Forelimb muscle (tissue), 1 donor: ENCODE results near the gene SYT8. TPM values are rescaled to one million over a fixed set of nuclear protein-coding genes. Genes with fewer than 3 reads are reported as not detected.

ENCODE experiments used
- DNase-seq: peaks from one replicate; pipeline ENCODE4 v3.0.0-alpha.2; 2013; ENCODE audit warnings: low read depth
- polyA plus RNA-seq: library from polyadenylated mRNA; unstranded; fragments of 120-200 nt; gene quantifications from one replicate; pipeline ENCODE4 v1.2.1, GENCODE V29; 2013; ENCODE audit not compliant: insufficient read length

The SYT8 gene
- polyA plus RNA-seq, 1 donor, result 0.54 TPM

DNA sequence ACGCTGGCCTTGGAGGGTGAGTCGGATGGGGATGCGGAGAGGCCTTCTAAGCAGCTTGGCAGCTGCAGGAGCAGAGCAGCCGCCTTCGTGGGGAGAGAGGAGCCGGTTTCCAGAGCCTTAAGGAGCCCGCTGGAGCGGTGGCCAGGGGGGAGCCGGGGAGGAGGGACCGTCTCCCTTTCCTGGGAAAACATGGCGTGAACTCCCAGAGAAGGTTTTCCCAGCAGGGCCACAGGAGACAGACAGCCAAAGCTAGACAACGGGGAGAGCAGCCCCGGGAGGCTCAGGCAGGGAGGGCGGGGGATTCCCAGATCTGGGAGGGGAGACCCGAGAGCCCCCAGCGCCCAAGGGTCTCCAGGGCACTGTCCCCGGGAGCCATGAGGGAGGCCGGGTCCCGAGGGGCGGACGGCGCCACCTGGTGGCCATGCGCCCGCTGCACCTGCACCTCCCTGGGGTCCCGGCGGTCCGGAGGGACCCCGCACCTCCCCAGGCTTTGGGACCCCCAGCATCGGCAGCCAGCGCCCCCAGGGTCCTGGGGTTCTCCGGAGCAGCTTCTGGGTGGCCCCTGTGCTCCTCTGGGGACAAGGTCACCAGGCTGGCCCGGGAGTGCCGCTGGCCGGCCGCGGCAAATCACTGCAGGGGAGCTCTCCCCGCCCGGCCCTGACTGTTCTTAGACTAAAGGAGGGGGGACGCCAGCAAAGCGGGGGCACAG, 2.4 kb upstream of the SYT8 start:
- DNase-seq, result no peak

DNA sequence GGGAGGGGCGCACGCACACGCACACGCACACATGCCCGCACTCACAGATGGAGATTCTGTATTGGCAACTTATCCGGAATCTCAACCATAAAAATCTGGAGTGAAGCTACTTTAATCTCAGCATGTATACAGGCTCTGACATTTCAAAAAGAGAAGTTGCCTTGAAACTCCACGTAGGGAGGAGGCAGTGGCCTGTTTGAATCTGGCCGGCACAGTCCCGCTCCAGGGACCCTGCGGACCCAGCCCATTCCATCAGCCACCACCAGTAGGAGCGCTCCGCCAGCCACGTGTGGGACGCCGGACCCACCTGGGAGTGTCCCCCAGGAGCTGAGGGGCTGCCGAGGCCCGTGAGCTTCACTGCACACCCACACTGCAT, 1.9 kb upstream of the SYT8 start:
- no peak for DNase-seq

DNA sequence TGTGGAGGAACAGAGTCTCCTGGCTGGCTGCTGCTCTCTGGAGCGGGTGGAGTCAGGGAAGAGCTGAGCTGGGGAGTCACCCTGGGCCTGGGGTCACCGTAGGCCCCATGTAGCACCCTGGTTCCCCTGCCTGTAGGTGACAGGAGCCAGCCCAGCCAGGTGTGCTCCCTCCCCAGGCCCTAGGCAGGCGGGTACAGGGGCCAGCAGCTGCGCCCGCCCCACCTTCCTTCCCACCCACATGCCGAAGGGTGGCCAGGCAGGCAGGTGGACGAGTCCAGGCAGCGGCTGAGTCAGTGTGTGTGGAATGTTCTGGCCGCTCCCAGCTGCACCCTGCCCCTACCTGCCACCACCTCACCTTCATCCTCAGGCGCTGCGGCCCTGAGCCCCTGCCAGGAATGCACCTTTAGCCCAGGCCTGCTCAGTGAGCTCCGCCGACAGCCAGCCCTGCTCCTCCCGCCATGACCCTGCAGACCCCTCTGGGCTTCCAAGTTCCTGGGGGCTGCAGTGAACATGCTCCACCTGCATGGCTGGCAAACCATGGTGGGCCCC, 654 bp upstream of the SYT8 start:
- no peak for DNase-seq

GRCh38 chr11:1835671-1836010, 851 bp downstream of the SYT8 start:
- no peak for DNase-seq

DNA sequence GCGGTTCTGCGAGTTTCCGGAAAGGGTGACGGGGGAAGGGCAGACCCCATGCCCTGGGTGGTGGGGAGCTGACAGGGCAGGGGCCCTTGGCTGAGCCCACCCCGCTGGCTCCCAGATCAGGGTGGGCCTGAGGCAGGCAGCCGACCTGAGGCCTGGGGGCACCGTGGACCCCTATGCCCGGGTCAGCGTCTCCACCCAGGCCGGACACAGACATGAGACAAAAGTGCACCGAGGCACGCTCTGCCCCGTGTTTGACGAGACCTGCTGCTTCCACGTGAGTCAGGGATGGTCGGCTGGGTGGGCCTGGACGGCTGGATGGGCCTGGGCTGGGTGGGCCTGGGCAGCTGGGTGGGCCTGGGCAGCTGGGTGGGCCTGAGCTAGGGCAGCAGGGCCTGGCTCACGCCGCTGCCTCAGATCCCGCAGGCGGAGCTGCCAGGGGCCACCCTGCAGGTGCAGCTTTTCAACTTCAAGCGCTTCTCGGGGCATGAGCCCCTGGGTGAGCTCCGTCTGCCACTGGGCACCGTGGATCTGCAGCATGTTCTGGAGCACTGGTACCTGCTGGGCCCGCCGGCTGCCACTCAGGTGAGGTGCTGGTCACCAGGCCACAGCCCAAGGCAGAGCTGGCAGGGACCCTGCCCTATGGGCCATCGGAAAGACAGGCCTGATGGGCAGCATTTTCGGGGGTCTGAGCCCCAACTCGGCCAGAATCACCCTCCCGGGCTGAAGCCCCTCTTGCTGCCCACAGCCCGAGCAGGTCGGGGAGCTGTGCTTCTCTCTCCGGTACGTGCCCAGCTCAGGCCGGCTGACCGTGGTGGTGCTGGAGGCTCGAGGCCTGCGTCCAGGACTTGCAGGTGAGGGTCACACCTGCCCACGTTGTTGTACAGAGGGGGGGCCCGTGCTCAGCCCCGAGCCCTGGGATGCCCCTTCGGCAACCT, 1.5 kb downstream of the SYT8 start:
- no peak for DNase-seq

GRCh38 chr11:1837171-1838076, 2.6 kb downstream of the SYT8 start:
- peak; percentile 51 for DNase-seq

DNA sequence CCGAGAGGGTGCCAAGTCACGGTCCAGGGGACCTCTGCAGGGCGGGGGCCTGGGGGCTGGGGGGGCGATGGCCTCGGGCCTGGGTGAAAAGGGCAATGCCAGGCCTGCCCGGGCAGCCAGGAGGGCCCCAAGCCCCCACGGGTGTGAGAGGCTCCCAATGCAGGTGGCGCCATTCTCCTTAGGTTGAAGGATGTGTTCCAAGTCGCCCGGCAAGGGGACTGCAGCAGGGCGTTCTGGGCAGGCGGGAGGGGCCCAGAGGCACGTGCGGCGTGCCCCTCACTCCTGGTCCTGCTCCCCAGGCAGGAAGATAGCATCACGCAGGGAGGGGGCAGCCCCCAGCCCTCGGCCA, 3.3 kb downstream of the SYT8 start:
- DNase-seq, result no peak

GRCh38 chr11:1838426-1839144, 3.8 kb downstream of the SYT8 start, which contains the start of gene TNNI2:
TNNI2 (plus strand) TSS chr11:1838981; CDS start chr11:1839697, 716 bp downstream.
- no peak for DNase-seq

DNA sequence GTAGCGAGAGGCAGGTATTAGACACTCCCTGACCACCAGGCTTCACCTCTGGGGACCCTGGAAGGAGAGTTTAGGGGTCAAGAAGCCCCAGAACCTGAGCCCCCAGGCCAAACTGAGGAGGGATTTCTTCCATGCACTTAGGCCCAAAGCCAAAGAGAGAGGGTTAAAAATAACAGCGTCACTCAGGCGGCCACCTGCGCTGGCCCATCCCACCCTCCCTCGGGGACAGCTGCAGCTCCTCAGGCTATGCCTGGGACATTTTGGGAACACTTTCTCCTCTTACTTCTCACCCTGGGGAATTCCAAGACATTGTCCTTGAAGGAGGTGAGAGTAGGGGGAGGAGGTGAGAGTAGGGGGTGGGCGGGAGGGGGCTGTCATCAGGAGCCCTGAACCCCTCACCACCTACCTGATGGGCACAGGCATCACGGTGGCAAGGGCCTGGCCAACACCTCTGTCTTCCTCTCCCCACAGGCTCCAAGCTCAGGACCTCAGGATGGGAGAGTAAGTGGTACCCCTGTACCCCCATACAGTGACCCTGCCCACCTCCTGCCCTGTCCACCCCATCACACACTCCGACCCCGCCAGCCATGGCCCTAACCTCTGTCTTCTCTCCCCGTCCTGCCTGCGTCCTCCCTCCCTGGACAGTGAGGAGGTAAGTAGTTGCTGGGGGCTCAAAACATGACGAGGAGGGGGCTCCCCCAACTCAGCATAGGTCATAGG, 4.6 kb downstream of the SYT8 start:
- DNase-seq, result no peak

DNA sequence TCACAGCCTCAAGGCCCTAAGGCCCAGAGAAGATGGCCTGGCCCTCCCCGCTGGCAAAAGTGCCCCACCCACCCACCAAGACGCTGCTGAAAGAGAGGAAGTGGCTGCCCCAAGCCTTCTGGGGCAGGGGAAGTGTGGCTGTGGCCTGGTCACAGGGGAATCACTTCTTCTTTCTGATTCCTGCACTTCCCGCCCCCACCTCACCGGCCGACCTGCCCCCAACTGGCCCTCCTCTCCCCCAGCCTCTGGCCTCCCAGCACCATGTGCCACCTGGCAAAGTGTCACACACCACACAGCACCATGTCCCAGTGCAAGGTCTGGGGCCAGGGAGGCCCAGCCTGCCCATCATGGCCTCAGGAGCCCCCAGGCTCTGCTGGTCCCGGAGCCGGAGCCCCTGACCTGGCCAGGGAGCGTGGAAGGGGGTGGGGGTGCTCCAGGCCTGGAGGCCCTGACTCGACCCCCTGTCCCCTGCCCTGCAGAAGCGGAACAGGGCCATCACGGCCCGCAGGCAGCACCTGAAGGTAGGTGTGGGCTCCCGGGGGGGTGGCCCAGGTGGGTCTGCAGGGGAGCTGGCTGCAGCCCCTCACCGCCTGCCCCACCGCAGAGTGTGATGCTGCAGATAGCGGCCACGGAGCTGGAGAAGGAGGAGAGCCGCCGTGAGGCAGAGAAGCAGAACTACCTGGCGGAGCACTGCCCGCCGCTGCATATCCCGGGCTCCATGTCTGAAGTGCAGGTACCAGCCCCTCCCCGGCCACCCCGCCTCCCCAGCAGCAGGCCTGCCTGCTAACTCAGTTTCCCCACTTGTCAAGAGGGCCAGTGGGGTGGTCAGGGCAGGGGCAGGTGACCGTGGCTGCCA, 5.4 kb downstream of the SYT8 start:
- DNase-seq, result no peak

DNA sequence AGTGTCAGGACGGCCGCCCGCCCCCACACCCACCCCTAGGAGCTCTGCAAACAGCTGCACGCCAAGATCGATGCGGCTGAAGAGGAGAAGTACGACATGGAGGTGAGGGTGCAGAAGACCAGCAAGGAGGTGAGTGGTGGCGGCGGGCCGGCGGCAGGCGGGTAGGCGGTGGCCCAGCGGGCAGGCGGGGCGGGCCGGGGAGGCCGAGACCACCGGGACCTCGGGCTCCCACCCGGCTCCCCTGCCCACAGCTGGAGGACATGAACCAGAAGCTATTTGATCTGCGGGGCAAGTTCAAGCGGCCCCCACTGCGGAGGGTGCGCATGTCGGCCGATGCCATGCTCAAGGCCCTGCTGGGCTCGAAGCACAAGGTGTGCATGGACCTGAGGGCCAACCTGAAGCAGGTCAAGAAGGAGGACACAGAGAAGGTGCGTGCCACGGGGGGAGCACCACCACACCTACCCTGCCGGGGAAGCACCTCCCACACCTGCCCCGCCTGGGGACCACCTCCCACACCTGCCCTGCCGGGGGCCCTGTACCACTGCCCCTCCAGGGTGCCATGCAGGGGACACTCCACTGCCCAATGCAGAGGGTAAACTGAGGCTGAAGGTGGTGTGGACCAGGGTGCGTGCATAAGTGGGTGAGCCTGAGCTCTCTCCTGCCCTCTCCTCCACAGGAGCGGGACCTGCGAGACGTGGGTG, 6.1 kb downstream of the SYT8 start:
- no peak for DNase-seq

GRCh38 chr11:1841511-1842148, 6.8 kb downstream of the SYT8 start:
- DNase-seq, result no peak

DNA sequence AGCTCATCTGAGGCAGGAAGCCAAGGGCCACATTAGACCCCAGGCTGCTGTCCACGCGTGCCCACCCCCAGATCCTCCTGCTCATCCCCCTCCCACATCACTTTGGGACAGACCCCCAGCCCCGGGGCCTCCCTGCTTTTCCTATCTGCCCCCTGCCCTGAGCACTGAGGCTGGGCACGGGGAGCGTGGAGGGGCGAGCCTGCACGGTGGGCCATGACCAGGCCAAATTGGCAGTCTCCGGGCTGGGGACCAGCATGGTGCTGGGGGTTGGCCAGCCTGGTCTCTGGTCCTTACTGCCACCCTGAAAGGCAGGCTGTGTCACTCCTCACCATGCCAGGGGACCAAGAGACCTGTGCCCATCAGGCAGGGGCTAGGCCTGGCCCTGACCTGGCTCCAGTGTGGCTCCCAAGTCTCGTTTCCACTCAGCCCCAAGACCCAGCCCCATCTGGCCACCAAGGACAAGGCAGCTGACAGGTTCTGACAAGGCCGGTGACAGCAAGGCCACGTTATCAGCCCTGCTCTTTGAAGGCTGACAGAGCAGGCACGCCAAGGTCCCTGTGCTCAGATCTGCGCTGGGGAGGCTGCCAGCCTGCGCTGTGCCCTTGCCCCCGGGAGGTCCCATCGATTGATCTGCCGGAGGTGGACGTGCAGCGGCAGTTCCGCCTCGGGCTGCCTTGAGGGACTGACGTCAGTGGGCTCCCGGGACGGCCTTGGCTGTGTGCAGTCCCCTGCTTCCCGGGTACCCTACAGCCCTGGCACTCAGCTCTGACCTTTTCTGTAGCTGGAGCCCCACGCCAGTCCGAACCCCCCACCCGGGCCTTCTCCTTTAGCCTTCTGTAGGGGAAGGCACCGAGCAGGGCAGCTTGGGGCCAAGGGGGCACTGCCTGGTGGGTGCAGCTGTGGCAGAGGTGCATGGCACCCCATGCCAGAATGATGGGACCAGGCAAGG, 7.6 kb downstream of the SYT8 start:
- no peak for DNase-seq

DNA sequence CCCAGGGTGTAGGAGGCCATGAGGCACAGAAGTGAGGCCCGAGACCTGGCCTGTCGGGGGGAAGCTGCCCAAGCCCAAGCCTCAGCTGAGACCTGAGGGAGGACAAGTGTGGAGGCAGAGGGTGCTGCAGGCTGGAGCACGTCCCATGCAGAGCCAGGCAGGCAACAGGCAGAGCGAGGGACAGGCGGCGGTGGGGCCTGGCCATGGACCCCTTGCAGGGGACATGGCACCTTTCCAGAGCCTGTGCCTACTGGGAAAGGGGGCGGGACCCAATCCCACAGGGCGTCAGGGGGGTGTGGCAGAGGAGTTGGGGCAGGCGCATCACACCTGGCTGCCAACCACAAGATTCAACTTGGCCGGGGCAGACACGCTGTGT, 8.3 kb downstream of the SYT8 start:
- DNase-seq, result no peak

- no peak for DNase-seq
Observed at GRCh38 chr11:1843796-1844195, 9.0 kb downstream of the SYT8 start.

GRCh38 chr11:1844221-1845094, 9.7 kb downstream of the SYT8 start:
- no peak for DNase-seq
